Choroid plexus epithelial cell (primary cell): ENCODE results near the gene COL13A1.

Source experiments
- DNase-seq: peaks from one replicate; pipeline ENCODE4 v3.0.0-alpha.2; 2010; ENCODE audit warnings: low read depth
- H3K4me3 ChIP-seq: 2 replicates; pipeline ENCODE4 v1.5.1; 2011; ENCODE audit warnings: low read depth, mild to moderate bottlenecking, control low read depth, low read length, moderate library complexity
- TF ChIP-seq, protein P1 (sequence below): conservative IDR thresholded peaks from 2 replicates; pipeline ENCODE4 v1.5.1; 2011; ENCODE audit warnings: low read depth, mild to moderate bottlenecking, control low read depth, inconsistent platforms, low read length, moderate library complexity

COL13A1 gene

DNA sequence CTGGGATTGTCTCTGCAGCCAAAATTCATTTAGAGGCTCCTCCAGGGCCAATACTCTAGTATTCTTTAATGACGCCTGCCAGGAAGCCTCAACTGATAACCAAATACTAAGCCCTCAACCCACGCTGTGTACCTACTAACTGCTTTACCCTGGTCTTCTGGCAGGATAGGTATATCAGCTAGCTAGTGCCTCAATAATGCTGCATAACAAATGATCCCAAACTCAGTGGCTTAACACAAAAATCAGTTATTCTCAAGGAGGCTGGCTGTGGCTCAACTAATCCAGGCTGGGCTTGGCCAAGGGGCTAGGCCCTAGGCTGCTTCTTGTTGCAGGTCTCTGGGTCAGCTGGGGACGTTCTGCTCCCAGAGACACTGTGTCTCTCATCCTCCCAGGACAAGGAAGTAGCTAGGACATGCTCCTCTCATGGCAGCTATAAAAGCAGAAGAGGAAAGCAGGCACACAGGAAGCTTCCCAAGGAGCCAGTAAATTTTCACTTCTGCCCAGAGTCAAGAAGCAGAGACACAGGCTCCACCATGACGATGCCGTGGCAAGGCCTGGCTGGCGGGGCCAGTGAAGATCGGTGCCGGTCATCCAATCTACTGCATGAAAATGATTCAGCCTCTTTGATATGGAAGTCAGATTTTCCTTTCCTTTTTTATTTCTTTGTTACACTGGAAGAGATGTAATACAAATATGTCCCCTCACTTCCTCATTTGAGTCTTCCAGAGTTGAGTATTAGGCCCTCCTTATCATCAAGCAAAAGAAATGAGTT lies 28.6 kb upstream of the COL13A1 start:
- H3K4me3 ChIP-seq, result no peak overlapping the region
- TF ChIP-seq, protein P1, sequence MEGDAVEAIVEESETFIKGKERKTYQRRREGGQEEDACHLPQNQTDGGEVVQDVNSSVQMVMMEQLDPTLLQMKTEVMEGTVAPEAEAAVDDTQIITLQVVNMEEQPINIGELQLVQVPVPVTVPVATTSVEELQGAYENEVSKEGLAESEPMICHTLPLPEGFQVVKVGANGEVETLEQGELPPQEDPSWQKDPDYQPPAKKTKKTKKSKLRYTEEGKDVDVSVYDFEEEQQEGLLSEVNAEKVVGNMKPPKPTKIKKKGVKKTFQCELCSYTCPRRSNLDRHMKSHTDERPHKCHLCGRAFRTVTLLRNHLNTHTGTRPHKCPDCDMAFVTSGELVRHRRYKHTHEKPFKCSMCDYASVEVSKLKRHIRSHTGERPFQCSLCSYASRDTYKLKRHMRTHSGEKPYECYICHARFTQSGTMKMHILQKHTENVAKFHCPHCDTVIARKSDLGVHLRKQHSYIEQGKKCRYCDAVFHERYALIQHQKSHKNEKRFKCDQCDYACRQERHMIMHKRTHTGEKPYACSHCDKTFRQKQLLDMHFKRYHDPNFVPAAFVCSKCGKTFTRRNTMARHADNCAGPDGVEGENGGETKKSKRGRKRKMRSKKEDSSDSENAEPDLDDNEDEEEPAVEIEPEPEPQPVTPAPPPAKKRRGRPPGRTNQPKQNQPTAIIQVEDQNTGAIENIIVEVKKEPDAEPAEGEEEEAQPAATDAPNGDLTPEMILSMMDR, result no peak
- no peak for DNase-seq

DNA sequence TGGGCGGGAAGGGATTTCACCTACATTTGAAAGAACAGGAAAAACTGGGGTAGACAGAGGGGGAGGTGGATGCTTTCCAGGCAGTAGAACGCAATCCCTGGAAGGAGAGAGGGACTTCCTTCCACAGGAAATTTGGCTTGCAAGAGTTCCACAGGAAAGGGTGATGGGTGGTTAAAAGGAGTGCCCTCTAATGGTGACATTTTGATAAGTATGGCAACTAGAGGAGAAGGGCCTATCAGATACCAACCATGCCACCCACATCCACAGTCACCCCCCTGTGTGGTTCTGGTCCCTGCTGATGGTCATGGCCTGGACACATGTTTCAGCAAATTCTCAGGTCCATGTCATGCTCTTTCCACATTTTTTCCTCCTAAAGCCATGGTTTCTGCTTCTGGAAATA lies 27.1 kb upstream of the COL13A1 start:
- no peak for DNase-seq
- TF ChIP-seq, protein P1, result no peak
- no peak overlapping the region for H3K4me3 ChIP-seq

DNA sequence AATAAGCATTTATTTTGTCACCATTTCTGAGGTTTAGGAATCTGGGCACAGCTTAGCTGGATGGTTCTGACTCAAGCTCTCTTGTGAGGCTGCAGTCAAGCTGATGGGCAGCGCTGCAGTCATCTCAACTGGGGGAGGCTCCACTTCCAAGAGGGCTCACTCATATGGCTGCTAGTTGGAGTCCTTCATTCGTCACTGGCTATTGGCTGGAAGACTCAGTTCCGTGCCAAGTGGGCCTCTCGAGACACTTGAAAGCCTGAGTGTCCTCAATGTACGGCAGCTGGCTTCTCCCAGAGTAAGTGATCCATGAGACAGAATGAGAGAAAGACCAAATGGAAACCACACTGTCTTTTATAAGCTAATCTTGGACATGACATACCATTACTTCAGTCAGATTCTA lies 21.6 kb upstream of the COL13A1 start:
- no peak for DNase-seq
- no peak overlapping the region for H3K4me3 ChIP-seq
- TF ChIP-seq, protein P1, result no peak

DNA sequence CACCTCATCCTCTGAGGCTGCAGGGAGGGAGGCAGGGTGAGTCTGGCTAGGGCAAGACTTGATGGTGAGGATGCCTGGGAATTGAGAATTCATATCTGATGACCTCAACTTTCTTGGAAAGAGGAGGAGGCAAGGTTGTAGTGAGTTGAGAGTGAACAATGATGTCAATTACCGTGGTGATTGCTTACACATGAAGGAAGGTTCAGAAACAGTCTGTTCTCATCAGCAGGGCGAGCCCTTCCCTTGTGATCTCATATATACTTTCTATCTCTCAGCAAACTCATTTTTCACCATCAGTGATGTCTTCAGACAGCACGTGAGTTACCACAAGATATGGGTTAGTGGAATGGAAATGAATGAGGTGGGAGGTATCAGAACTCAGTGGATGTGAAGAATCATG lies 20.1 kb upstream of the COL13A1 start:
- H3K4me3 ChIP-seq, result no peak overlapping the region
- no peak for DNase-seq
- TF ChIP-seq, protein P1, result no peak

DNA sequence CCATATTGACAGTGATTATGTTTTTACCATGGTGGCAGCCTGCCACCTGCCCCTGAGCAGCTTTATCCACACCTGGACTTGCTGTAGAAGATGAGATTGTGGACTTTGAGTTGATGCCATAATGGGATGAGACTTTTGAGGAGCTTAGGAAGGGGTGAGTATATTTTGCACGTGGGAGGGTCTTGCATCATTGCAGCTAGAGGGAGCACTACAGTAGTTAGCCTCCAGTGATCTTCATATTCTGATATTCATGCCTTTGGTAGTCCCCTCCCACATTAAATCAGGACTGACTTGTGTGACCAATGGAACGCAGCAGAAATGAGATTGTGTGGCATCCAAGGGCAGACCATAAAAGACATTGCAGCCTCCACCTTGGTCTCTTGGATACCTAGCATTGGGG lies 18.2 kb upstream of the COL13A1 start:
- no peak for DNase-seq
- no peak overlapping the region for H3K4me3 ChIP-seq
- TF ChIP-seq, protein P1, result peak; percentile 24

DNA sequence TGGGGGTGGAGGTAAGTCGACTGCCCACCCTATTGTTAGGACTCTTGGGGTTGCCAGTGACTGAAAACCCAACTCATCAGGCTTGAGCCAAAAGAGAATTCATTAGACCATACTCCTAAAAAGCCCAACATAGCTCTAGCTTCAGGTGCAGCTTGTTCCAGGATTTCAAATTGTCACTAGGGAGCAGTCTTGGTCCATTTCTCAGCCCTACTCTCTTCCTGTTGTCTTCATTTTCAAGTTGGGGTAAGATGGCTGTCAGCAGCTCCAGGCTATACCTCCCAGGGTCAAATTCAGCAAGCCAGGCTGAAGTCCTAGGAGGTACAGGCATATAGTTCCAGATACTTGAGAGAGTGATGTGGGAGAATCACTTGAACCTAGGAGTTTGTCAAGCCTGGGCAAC lies 14.9 kb upstream of the COL13A1 start:
- H3K4me3 ChIP-seq, result no peak overlapping the region
- TF ChIP-seq, protein P1, result peak; percentile 70
- DNase-seq, result peak; percentile 81

DNA sequence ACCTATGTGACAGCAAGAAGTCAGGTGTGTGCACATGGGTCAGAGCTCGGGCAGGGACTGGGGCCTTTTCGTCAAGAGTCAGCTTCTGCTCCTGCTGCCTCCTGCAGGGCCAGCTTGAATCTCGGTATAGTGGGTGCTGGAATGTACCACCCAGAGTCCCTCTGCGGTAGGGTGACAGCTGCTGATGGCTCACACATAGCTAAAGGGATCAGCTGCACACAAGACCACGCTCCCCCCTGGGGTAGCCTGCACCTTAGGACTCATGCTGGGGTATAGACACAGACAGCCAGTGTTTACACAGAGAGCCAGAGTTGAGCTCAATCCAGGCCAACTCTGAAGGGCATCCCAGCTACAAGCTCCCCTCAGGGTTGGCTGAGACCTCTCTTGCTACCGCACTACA lies 14.0 kb upstream of the COL13A1 start:
- TF ChIP-seq, protein P1, result no peak
- DNase-seq, result no peak
- H3K4me3 ChIP-seq, result no peak overlapping the region
